Stimulated activated CD8-positive, alpha-beta memory T cell treated with anti-CD3 and anti-CD28 coated beads, Interleukin-12 subunit alpha, Interleukin-12 subunit beta, amount 100 ng/mL, for 4 hours (primary cell): Measurements from ENCODE around the gene RBMS3.
"Not testable (repeated sequence)": the region's sequence is repeated elsewhere in the genome, so short reads cannot be mapped to it uniquely, and the experiment has no call there.

ENCODE experiments used
- DNase-seq: peaks from one replicate; pipeline ENCODE4 v3.0.0-alpha.2; 2020; ENCODE audit warnings: low read depth

RBMS3 gene

DNA sequence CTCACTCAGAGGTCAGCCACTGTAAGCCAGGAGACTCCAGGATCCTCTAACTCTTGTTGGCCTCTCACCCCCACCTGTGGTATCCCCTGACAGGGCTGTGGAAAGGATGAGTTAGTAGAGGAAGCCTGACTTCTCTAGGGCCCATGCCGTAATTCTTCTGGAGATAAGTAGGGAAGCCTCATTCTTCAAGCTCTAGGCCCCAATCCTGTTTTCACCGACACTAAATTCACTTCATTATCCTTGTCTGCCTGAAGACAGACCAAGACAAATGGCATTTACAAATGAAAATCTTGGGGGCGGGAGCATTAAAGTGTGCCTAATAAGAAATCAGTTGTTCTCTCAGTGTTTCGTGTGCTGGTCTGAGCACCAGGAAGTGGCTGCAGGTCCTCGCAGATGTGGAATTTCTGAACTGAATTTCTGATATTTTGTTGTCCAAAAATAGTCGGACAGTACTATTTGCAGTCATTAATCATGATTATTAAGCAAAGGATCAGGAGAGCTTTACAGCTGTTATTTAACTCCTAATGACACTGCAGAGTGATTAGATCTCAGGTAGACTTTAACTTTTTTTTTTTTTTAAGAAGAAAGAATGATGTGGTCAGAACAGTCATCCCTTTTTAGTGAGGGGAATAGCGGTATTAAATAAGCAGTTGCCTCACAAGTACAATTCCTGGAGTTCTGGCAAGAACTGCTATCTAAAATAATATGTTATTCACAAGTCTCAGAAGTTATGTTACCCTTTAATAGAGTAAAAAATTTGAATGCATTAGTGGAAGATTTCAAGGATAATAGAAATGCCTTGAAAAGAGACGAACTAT is 58.4 kb downstream of the RBMS3 start:
- no peak for DNase-seq

DNA sequence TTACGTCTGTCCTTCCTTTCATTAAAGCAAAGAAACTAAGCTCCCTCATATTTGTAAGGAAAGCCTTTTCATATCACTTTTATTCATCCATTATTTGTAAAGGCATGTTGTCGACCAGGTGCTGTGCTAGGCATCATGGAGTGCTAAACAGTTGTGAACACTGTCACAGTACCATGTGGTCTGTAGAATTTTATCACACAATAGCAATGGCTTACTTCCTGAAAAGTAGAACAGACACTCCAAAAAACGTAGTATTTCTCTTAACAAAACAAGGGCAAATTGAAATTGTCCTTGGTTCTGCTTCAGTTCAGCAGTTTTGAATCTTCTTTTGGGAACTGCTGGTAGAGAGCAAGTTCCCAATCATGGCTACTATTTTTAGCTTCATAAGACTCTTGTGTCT is 63.3 kb downstream of the RBMS3 start:
- no peak for DNase-seq

GRCh38 chr3:29344935-29345334 is 64.1 kb downstream of the RBMS3 start:
- no peak for DNase-seq

DNA sequence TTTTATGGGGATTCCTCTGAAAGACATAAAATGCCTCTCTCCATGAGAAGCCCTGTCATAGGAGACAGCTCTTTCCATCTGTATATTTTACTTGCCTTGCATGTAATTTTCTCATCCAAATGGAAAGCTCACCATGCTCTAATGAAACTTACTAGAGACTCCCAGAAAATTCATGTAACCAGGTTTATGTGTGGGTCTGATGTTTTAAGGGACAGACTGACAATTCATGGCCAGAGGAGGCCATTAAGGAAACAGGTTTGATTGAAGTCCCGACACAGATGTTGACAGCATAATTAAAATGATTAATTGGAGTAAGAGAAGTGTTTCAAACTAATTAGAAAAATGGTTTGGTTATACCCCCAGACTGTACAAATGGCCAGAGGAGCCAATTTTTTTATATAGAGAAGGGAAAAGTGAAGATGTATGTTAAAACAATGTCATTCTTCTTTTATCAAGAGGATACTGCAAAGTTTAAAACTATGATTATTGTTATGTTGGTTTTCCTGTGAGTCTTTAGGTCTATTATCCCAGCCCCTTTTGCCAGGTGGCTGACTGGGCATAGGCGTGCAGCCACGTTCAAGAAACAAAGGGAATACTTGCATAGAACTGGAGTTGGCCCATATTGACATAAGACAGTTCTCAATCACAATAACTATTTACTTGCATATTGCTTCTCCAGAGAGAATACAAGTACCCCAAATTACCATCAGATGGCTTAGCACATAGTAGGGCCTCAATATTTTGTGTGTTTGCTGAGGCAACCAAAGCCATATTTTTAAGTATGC is 64.8 kb downstream of the RBMS3 start:
- DNase-seq = no peak

- DNase-seq = no peak
Measured at GRCh38 chr3:29346828-29347227, 66.0 kb downstream of the RBMS3 start.

DNA sequence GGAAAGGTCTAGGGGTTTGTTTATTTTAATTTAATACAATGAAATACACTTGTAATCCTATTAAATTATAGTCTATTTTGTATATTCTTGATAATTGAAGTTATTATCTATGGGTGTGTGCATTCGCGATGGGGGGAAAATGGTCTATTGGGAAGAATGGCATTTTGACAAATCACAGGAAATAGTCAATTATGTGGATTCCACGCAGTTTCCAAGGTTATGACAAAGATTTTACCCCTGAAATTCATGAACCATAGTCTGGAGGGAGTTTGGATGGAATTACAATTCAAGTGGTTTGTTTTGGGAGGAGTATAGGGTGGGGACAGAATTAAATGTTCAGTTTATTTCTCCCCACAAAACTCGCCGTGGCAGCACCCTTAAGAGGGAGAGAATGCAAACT is 66.5 kb downstream of the RBMS3 start:
- no peak for DNase-seq

DNA sequence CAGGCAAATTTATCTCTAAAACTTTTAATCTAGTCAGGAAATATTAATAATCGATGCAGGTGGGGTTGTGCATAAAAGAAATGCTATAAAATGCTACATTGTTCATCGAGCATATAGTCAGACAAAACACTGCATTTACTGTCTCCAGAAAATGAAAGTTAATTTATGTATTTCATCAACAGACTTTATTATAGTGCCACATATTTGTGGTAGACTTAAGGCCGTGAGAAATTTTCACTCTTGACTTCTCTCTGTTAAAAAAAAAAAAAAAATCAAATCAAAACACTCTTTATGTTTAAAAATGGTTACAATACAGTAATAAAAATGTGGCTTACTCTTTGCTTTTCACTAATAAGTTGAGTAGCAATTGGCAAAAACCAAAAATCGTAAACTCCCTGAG is 67.4 kb downstream of the RBMS3 start:
- no peak for DNase-seq

DNA sequence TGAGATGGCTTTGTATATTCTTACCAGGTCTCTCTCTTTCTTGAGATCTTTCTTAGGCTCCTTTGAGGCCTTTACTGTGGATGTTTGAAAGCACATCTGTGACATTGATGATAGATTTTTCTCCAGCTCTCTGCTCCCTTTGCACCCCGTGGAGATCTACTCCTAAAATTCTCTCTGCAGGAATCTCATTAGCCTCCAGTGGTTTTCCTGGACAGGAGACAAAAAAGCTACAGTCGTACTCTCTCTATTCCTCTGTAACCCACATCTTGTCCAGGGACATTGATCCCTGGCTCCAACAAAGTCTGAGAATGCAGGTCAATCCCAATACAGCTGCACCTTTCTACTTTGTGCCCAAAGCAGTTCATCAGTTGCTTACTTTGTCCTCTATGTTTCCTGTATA is 68.2 kb downstream of the RBMS3 start:
- DNase-seq = no peak

DNA sequence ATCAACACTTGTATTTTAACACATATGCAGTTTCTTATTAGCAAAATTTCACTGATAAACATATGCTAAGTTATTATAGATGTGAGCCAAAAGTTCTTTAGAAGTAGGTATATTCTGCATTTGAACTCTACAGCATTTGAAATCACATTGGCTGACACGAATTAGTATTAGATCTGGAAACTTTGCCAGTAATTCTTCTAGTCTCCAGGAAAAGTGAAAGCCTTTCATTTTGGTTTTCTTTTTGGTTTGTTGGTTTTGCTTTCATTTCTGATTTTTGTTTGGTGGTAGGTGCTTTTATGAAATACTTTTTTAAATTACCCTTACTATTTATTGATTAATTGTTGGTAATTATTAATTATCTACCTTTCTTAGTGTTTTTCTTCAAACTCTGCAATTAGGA is 72.9 kb downstream of the RBMS3 start:
- DNase-seq = no peak

GRCh38 chr3:29354894-29355293 is 74.0 kb downstream of the RBMS3 start:
- DNase-seq = no peak

DNA sequence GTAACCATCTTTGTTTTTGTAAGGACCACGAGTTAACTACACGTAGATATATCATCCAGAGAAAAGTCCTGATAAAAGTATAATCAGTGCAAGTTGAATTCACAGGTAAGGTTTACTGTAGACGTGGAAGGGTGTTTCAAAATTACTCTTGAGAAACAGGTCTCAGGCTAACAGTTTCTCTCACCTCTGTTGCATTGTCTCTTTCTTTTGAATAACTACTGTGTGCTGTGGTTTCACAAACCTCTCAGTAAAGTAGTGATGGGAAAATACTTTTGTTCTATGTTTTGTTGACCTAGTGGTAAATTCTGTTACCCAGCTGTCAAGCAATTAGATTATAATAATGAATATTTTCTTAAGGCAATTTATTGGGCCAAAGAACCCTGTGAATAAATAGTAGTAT is 75.2 kb downstream of the RBMS3 start:
- no peak for DNase-seq

DNA sequence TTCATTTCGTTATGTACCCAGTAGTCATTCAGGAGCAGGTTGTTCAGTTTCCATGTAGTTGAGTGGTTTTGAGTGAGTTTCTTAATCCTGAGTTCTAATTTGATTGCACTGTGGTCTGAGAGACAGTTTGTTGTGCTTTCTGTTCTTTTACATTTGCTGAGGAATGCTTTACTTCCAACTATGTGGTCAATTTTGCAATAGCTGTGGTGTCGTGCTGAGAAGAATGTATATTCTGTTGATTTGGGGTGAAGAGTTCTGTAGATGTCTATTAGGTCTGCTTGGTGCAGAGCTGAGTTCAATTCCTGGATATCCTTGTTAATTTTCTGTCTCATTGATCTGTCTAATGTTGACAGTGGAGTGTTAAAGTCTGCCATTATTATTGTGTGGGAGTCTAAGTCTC is 79.4 kb downstream of the RBMS3 start:
- DNase-seq = not testable (repeated sequence)

GRCh38 chr3:29363110-29363509 is 82.2 kb downstream of the RBMS3 start:
- no peak for DNase-seq

- no peak for DNase-seq
Measured at GRCh38 chr3:29370021-29370420, 89.2 kb downstream of the RBMS3 start.

DNA sequence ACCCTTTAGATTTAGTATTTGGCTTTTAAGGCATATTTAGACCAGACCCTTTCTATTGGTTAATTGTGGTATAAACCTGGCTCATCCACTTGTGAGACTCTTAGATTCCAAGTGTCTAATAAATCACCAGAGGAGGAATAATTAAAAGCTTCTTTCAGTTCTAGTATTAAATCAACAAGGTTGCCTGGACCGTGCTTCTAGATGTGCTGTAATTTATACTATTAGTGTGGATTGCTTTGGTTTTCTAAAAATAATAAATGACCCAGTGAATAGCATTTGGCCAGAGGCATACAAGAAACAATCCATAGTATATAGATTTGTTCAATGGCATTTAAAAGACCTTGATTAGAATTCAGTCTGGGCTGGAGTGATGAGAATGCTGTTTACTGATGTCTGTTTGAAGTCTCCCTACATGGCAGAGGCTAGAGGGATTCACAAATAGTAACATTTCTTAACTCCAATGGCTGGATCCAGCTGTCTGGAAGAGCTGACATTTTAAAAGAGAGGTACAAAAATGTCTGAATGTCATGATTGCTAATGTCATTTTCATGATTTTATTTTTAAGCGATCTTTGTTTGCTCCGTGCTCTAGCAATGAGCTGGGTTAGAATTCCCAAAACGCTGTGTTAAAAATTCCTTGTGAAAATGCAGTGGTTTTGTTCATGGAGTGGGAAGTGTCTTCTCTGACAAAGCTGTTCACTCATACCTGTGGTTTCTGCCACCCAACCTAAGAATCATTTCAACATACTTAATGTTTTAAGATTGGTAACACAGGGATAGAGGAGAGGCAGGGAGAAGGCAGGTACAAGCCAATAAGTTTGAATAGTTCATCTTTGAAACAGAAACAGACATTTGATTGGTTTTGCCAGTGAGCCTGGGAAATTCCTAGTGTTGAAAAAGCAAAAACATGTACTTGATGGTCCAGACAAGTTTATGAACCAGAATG is 89.9 kb downstream of the RBMS3 start:
- DNase-seq = no peak

DNA sequence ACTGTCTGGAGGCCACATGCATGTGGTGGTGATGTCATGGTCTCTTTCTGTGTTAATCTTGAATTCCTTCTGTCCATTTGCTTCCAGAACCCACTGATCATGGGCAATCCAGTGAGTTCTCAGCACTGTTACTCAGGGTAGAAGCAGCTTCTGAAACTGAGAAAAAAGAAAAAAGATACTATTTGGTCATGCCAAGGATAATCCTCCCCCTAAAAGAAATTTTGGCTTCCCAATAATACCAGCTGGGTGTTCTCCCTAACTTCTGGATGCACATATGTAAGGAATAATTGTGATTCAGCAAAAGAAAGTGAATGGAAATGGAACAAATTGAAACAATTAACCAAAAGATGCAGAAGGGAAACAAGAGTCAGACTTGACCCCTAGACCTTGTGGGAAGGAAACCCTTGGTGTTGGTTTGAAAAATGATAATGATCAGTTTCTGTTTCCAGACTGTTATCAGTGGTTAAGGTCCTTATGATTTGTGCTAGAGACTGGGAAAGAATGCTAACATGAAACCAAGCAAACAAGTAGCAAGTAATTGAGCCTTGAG is 92.3 kb downstream of the RBMS3 start:
- no peak for DNase-seq

DNA sequence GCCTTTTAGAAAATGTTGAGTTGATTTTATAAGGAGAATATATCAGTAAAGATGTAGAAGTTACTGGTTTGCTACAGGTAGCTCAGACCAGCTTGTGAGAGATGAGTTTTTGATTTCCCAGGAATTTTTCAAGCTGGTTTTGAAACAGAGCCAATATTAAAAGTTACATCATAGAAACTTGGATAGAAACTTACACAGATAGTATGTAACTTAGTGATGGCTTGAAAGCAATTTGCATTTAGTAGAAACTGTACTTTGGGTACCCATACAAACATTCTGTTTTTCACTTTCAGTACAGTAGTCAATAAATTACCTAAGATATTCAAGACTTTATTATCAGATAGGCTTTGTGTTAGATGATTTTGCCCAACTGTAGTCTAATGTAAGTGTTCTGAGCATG is 93.4 kb downstream of the RBMS3 start:
- no peak for DNase-seq

DNA sequence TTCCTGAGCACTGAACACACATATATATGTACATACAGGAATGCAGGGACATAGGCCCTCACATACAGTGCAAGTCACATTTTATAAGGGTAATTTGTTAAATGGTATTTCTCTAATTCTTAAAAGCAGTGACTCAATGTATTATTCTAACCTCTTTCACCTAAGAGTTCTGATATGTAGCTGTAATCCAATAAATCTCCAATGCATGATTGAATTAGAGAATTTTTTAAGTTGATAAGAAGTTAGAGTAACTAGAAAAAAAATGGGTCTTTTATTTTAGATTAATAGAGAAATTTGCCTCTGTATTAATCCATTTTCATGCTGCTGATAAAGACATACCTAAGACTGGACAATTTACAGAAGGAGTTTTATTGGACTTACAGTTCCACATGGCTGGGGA is 98.2 kb downstream of the RBMS3 start:
- DNase-seq = no peak

GRCh38 chr3:29381595-29381994 is 100.7 kb downstream of the RBMS3 start:
- no peak for DNase-seq

DNA sequence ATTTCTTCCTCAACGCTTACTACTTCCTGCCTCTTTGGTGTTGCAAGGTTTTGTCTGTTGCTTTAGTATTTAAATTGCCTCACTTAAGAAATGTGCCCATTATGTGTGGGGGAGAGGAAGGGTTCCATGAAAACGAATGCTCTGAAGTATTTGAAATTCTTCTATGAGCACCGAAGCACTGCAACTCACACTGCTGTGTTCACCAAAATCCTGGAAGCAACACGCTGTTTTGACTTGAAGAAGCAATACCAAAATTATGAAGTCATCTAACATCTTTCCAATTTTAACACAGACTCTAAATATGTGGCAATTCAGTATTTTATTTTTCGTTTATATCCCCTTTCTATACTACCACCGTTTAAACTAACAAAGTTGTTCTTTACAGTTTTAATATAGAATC is 101.5 kb downstream of the RBMS3 start:
- no peak for DNase-seq

DNA sequence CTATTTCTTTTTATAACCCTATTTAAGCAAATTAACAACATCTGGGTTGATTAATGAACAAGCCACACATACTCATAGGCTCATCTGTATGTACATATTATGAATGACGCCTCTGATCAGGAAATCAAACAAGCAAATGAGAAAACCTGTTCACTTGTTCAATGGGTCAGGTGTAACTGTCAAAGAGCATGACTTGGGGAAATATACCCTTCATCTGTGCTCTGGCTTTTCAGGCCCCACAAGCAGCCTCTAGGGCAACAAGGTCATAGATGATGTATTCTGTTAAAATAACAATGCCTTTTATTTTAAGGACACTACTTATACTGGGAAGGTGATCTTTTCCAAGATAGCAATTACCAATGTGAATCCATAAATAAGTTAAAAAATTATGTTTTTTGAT is 102.0 kb downstream of the RBMS3 start:
- DNase-seq = no peak

DNA sequence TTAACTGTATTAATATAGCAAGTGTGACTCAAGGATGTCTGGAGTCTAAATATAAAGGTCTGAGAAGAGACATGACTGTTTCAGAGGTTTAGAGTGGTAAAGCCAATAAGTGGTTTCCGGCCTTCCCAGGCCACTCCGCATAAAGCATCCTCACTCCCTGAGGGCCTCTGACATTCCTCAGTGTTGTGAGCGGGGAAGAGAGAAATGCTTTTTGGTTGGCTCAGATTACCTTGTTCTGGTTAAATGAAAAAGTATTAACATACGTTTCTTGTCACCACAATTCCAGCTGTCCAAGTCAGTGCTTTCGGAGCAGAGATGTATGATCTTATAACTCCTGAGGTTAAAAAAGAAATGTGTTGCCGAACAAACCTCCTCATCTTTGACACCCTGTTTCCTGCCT is 103.8 kb downstream of the RBMS3 start:
- DNase-seq = no peak
